H1 (cell line): Measurements from ENCODE around the gene STK11IP. TPM values are rescaled to one million over a fixed set of nuclear protein-coding genes. Genes with fewer than 3 reads are reported as not detected.

Source experiments
- CTCF ChIA-PET: fragments of 300-600 bp; sonication (Branson Sonifier 250); formaldehyde crosslinking; loops from one replicate; lab custom pipeline; 2021; ENCODE audit not compliant: partially characterized antibody; lab: Charles Lee
- POLR2A ChIA-PET: fragments of 300-600 bp; sonication (Branson Sonifier 250); formaldehyde crosslinking; loops from one replicate; lab custom pipeline; 2021; ENCODE audit warnings: inconsistent platforms; ENCODE audit not compliant: partially characterized antibody; lab: Charles Lee
- DNase-seq, 2 experiments: peaks; one replicate each; pipeline versions ENCODE4 v3.0.0 to v3.0.0-alpha.2; 2010 to 2022; ENCODE audit warnings: low spot score in 2 of 2, low read depth in 1 of 2, mixed read lengths in 1 of 2
- FAIRE-seq: peaks from 2 replicates; lab custom pipeline; 2011; peaks lifted over from hg19 to GRCh38; lab: Jason Lieb, UNC
- H2AFZ ChIP-seq: 2 replicates; pipeline ENCODE4 v1.8.1; 2012; ENCODE audit warnings: low read length, inconsistent platforms
- H2AK5ac ChIP-seq: 2 replicates; pipeline ENCODE4 v1.6.1; 2013; ENCODE audit warnings: low read depth, low read length
- H2BK120ac ChIP-seq: replicated peaks from 2 replicates; pipeline ENCODE3; 2013; ENCODE audit warnings: low read depth, low read length, inconsistent platforms
- H2BK12ac ChIP-seq: 2 replicates; pipeline ENCODE4 v1.6.1; 2013; ENCODE audit warnings: low read depth, low read length
- H2BK15ac ChIP-seq: 2 replicates; pipeline ENCODE4 v1.6.1; 2013; ENCODE audit warnings: low read length
- H2BK20ac ChIP-seq: 2 replicates; pipeline ENCODE4 v1.6.1; 2013; ENCODE audit warnings: low read length
- H2BK5ac ChIP-seq: 2 replicates; pipeline ENCODE4 v1.6.1; 2013; ENCODE audit warnings: low read depth, low read length
- H3K14ac ChIP-seq: 2 replicates; pipeline ENCODE4 v1.6.1; 2013; ENCODE audit warnings: inconsistent platforms; ENCODE audit not compliant: insufficient read length
- H3K18ac ChIP-seq: 2 replicates; pipeline ENCODE4 v1.6.1; 2013; ENCODE audit warnings: low read length; ENCODE audit errors: extremely low read depth
- H3K23ac ChIP-seq: 2 replicates; pipeline ENCODE4 v1.6.1; 2013; ENCODE audit warnings: inconsistent platforms; ENCODE audit not compliant: insufficient read length
- H3K23me2 ChIP-seq: 2 replicates; pipeline ENCODE4 v1.6.1; 2013; ENCODE audit warnings: low read depth, low read length
- H3K27ac ChIP-seq: 2 replicates; pipeline ENCODE4 v1.6.1; 2011; ENCODE audit warnings: low read depth, low read length, inconsistent platforms
- H3K27me3 ChIP-seq, 4 experiments: replicated peaks in 1 of 4; 1 replicate in 1 of 4; 2 replicates in 3 of 4; pipeline versions ENCODE4 v1.6.1 to v1.8.1; 2011 to 2013; ENCODE audit warnings: low read length in 3 of 4, mild to moderate bottlenecking in 3 of 4, inconsistent platforms in 2 of 4, mixed read lengths in 2 of 4, moderate library complexity in 1 of 4; ENCODE audit not compliant: control insufficient read depth in 3 of 4, insufficient read depth in 3 of 4; ENCODE audit errors: extremely low read depth in 1 of 4
- H3K36me3 ChIP-seq, 4 experiments: 2 replicates each; pipeline versions ENCODE4 v1.6.1 to v1.8.1; 2011 to 2013; ENCODE audit warnings: mild to moderate bottlenecking in 4 of 4, low read length in 3 of 4, moderate library complexity in 2 of 4, control low read depth in 1 of 4, inconsistent platforms in 1 of 4; ENCODE audit not compliant: insufficient read depth in 4 of 4, control insufficient read depth in 2 of 4
- H3K4ac ChIP-seq: replicated peaks from 2 replicates; pipeline ENCODE3; 2013; ENCODE audit warnings: low read length, low read depth, mixed read lengths, inconsistent platforms; ENCODE audit not compliant: insufficient read length
- H3K4me1 ChIP-seq, 4 experiments: replicated peaks in 1 of 4; 1 replicate in 1 of 4; 2 replicates in 3 of 4; pipeline versions ENCODE4 v1.6.1 to v1.8.1; 2011 to 2013; ENCODE audit warnings: low read length in 3 of 4, inconsistent platforms in 2 of 4, mixed read lengths in 1 of 4; ENCODE audit not compliant: insufficient read depth in 4 of 4, control insufficient read depth in 3 of 4
- H3K4me2 ChIP-seq, 2 experiments: 2 replicates each; pipeline versions ENCODE4 v1.6.1 to v1.8.1; 2011 to 2013; ENCODE audit warnings: low read depth in 2 of 2, low read length in 2 of 2, control low read depth in 1 of 2, inconsistent platforms in 1 of 2, mild to moderate bottlenecking in 1 of 2; ENCODE audit not compliant: insufficient read depth in 1 of 2
- H3K4me3 ChIP-seq, 4 experiments: fragments of 200-600, 300-600 bp in 1 of 4; sonication (generic), shearing (Covaris generic), sonication (Bioruptor Twin) in 1 of 4; 2 replicates each; pipeline versions ENCODE4 v1.5.1 to v1.8.1; 2011 to 2016; ENCODE audit warnings: low read length in 4 of 4, low read depth in 3 of 4, control low read depth in 2 of 4, inconsistent platforms in 2 of 4, mild to moderate bottlenecking in 2 of 4, mixed read lengths in 1 of 4, moderate library complexity in 1 of 4; ENCODE audit not compliant: insufficient read depth in 2 of 4; ENCODE audit errors: extremely low read depth in 1 of 4
- H3K56ac ChIP-seq: replicated peaks from 2 replicates; pipeline ENCODE3; 2013; ENCODE audit warnings: low read depth, mild to moderate bottlenecking, mixed read lengths, low read length, inconsistent platforms; ENCODE audit not compliant: insufficient read length
- H3K79me1 ChIP-seq: 2 replicates; pipeline ENCODE4 v1.6.1; 2013; ENCODE audit warnings: low read depth, low read length, control low read depth
- H3K79me2 ChIP-seq, 2 experiments: 2 replicates each; pipeline versions ENCODE4 v1.6.1 to v1.8.1; 2012 to 2013; ENCODE audit warnings: low read length in 2 of 2, mild to moderate bottlenecking in 2 of 2, inconsistent platforms in 1 of 2; ENCODE audit not compliant: insufficient read depth in 2 of 2, control insufficient read depth in 1 of 2
- H3K9ac ChIP-seq, 4 experiments: replicated peaks in 1 of 4; 1 replicate in 1 of 4; 2 replicates in 3 of 4; pipeline versions ENCODE4 v1.6.1 to v1.8.1; 2011 to 2013; ENCODE audit warnings: low read depth in 3 of 4, low read length in 3 of 4, control low read depth in 2 of 4, mild to moderate bottlenecking in 2 of 4, moderate library complexity in 2 of 4, inconsistent platforms in 1 of 4; ENCODE audit errors: extremely low read depth in 1 of 4
- H3K9me3 ChIP-seq, 2 experiments: 2 replicates each; pipeline versions ENCODE4 v1.6.1 to v1.8.1; 2012 to 2013; ENCODE audit warnings: mild to moderate bottlenecking in 2 of 2, moderate library complexity in 2 of 2, control low read depth in 1 of 2, inconsistent platforms in 1 of 2, low read depth in 1 of 2, low read length in 1 of 2, mixed read lengths in 1 of 2; ENCODE audit not compliant: insufficient read depth in 2 of 2
- H4K20me1 ChIP-seq, 2 experiments: replicated peaks in 1 of 2; 2 replicates each; pipeline versions ENCODE3 to v1.8.1; 2011 to 2013; ENCODE audit warnings: inconsistent platforms in 2 of 2, low read length in 2 of 2, mild to moderate bottlenecking in 1 of 2; ENCODE audit not compliant: insufficient read depth in 2 of 2, control insufficient read depth in 1 of 2
- H4K5ac ChIP-seq: 2 replicates; pipeline ENCODE4 v1.6.1; 2013; ENCODE audit warnings: low read length, low read depth, mixed read lengths, inconsistent platforms; ENCODE audit not compliant: insufficient read length
- H4K8ac ChIP-seq: 2 replicates; pipeline ENCODE4 v1.8.0; 2013; ENCODE audit warnings: mild to moderate bottlenecking, moderate library complexity, low read length, inconsistent platforms; ENCODE audit not compliant: insufficient read depth; ENCODE audit errors: extremely low read depth
- H4K91ac ChIP-seq: replicated peaks from 2 replicates; pipeline ENCODE3; 2013; ENCODE audit warnings: low read length, mixed read lengths, inconsistent platforms; ENCODE audit not compliant: insufficient read length
- ASH2L ChIP-seq: fragments of 200-600, 300-600 bp; sonication (generic); IDR thresholded peaks from one replicate; pipeline ENCODE4 v1.7.1; 2017; ENCODE audit warnings: low read length
- ATF3 ChIP-seq: IDR thresholded peaks from 2 replicates; pipeline ENCODE4 v1.6.1; 2011; ENCODE audit warnings: low read depth, mild to moderate bottlenecking, low read length; ENCODE audit not compliant: insufficient read depth
- CEBPB ChIP-seq: IDR thresholded peaks from 2 replicates; pipeline ENCODE4 v1.6.1; 2012; ENCODE audit warnings: low read depth, low read length
- EZH2 ChIP-seq: fragments of 200-600 bp; sonication (generic); IDR thresholded peaks from 2 replicates; pipeline ENCODE4 v1.7.1; 2012; ENCODE audit warnings: low read depth, mild to moderate bottlenecking, moderate library complexity, low read length, inconsistent platforms; ENCODE audit not compliant: severe bottlenecking
- JUND ChIP-seq: IDR thresholded peaks from 2 replicates; pipeline ENCODE4 v1.6.1; 2011; ENCODE audit warnings: mild to moderate bottlenecking, improper control_type of control experiment, low read length
- NANOG ChIP-seq: IDR thresholded peaks from 2 replicates; pipeline ENCODE4 v1.6.1; 2011; ENCODE audit warnings: low read length, low read depth, mild to moderate bottlenecking, inconsistent platforms; ENCODE audit not compliant: insufficient read depth, poor library complexity, severe bottlenecking
- NRF1 ChIP-seq: IDR thresholded peaks from 2 replicates; pipeline ENCODE4 v1.6.1; 2011; ENCODE audit warnings: mild to moderate bottlenecking, low read depth, low read length, improper control_type of control experiment
- SIN3A ChIP-seq, 2 experiments: IDR thresholded peaks in 1 of 2; conservative IDR thresholded peaks in 1 of 2; 2 replicates each; pipeline ENCODE4 v1.6.1; 2011 to 2012; ENCODE audit warnings: low read length in 2 of 2, improper control_type of control experiment in 1 of 2, low read depth in 1 of 2, mild to moderate bottlenecking in 1 of 2
- USF2 ChIP-seq: IDR thresholded peaks from 2 replicates; pipeline ENCODE4 v1.6.1; 2011; ENCODE audit warnings: low read length, improper control_type of control experiment
- WGBS, 2 experiments: shearing (Covaris generic) in 1 of 2; methylation state at CpG; one replicate each; pipeline versions ENCODE4 v1.1.6 to v1.1.7; 2013 to 2015; ENCODE audit warnings: low lambda C conversion rate in 2 of 2, mixed read lengths in 2 of 2, inconsistent platforms in 1 of 2, low coverage in 1 of 2, missing lambda C conversion rate in 1 of 2; ENCODE audit not compliant: insufficient replicate concordance in 2 of 2, insufficient coverage in 1 of 2, insufficient read length in 1 of 2; ENCODE audit errors: extremely low coverage in 1 of 2, missing lambda C conversion rate in 1 of 2; 5-methylcytosine and 5-hydroxymethylcytosine counted together
- polyA plus RNA-seq, 7 experiments: library from polyadenylated mRNA; depleted of rRNA in 3 of 7; stranded (reverse) in 5 of 7; unstranded in 2 of 7; fragments of >200 nt in 5 of 7; fragments of 200-250 nt in 2 of 7; gene quantifications; 1 replicate in 5 of 7; 2 replicates in 1 of 7; 4 replicates in 1 of 7; pipeline versions ENCODE4 v1.2.1 to v1.2.3, GENCODE V29; 2011 to 2013; ENCODE audit warnings: missing spikeins in 2 of 7, mixed read lengths in 2 of 7
- total RNA-seq: library from RNA; stranded (reverse); fragmentation: NEBNext Ultra II Directional; extraction: Animal tissue kit (Norgen Biotek cat#: 25700); gene quantifications from 2 replicates; pipeline ENCODE4 v1.2.1, GENCODE V29; 2021

STK11IP gene
- total and polyA plus RNA-seq, 2 of the 8 experiments (the other 6 are each of a cell fraction or from before 2014, with no cell fraction given): 18.5 to 29.6 TPM

DNA sequence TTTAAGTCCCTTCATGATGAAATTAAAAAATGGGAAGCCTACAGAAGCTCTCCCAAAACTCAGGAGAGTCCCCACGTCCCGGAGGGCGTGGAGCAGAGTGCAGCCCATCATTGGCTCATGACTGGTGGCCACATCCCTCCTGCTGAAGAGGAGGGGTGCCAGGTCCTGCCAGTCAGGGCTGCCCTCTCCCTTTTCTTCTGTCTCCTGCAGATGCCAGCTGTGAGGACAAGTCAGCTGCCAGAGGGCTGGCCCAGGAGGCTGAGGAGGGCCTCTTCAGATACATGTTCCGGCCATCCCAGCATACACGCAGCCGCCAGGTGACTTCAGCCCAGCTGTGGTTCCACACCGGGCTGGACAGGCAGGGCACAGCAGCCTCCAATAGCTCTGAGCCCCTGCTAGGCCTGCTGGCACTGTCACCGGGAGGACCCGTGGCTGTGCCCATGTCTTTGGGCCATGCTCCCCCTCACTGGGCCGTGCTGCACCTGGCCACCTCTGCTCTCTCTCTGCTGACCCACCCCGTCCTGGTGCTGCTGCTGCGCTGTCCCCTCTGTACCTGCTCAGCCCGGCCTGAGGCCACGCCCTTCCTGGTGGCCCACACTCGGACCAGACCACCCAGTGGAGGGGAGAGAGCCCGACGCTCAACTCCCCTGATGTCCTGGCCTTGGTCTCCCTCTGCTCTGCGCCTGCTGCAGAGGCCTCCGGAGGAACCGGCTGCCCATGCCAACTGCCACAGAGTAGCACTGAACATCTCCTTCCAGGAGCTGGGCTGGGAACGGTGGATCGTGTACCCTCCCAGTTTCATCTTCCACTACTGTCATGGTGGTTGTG is 23.0 kb upstream of the STK11IP start:
- ChIA-PET CTCF (interaction anchor here (0.6 to 4.3 kb wide), 7 partner anchors 10 to 81 kb away, joined by 3 to 64 read pairs (median 6); partner anchors contain the start of gene STK11IP), POLR2A (interaction anchor here (1.2 to 18.6 kb wide), 4 partner anchors 16 to 33 kb away, joined by 3 to 293 read pairs (median 22); partner anchors contain the start of gene STK11IP)
- FAIRE-seq (no peak), DNase-seq (no peak)
- H4K8ac ChIP-seq: no peak overlapping the region; the same call in 1 of the 2 replicates
- peaks cover 10% of the 10 kb centered on the region; the same call in 1 of the 2 replicates for H3K23me2 ChIP-seq
- no peak overlapping the region for H3K9ac ChIP-seq
- H4K5ac ChIP-seq: no peak overlapping the region
- H4K20me1 ChIP-seq: no peaks in the 10 kb centered on the region
- peaks cover 0 to 2% of the 10 kb centered on the region in 2 experiments; a peak in 2 of 4 replicates for H3K79me2 ChIP-seq
- H3K27ac ChIP-seq: no peak overlapping the region
- no peak overlapping the region for H3K4me2 ChIP-seq
- H3K27me3 ChIP-seq: peaks cover 0 to 2% (median 0%) of the 10 kb centered on the region in 4 experiments; a peak in 2 of 7 replicates
- no peak overlapping the region for H3K23ac ChIP-seq
- no peaks in the 10 kb centered on the region for H3K9me3 ChIP-seq
- H2BK15ac ChIP-seq: peak overlapping the region; percentile 19
- H3K18ac ChIP-seq: no peak overlapping the region; the same call in none of the 2 replicates
- no peak overlapping the region for H2BK120ac ChIP-seq
- H3K56ac ChIP-seq: no peak overlapping the region
- H3K79me1 ChIP-seq: no peaks in the 10 kb centered on the region
- peak overlapping the region; percentile 92; the same call in 1 of the 2 replicates for H2BK12ac ChIP-seq
- H3K14ac ChIP-seq: no peak overlapping the region
- H3K4ac ChIP-seq: no peak overlapping the region
- H2BK5ac ChIP-seq: no peak overlapping the region
- H3K4me1 ChIP-seq: peaks cover 7 to 33% (median 25%) of the 10 kb centered on the region in 4 experiments
- H2AK5ac ChIP-seq: peak overlapping the region; percentile 78; the same call in 1 of the 2 replicates
- no peak overlapping the region for H2AFZ ChIP-seq
- H3K4me3 ChIP-seq: no peak overlapping the region
- WGBS, 2 experiments: 90% methylated on average over 21 of the region's 22 CpGs; no CpG with 5 or more reads in 1 of the 2 experiments
- peak overlapping the region; percentile 66; the same call in 1 of the 2 replicates for H2BK20ac ChIP-seq
- peak overlapping the region; percentile 17 for H4K91ac ChIP-seq
- H3K36me3 ChIP-seq: peaks cover 0 to 2% (median 0%) of the 10 kb centered on the region in 4 experiments; a peak in 1 of 8 replicates
- TF ChIP-seq USF2 (no peak), SIN3A (conservative IDR thresholded peaks at IDR 0.05 in 1 of 2, IDR thresholded peaks at IDR 0.05 in 1 of 2; ENCODE audit: low read depth in 1 of 2, low read length in 2 of 2) (no peak), ASH2L (no peak), EZH2 (no peak), NANOG (no peak), JUND (no peak), ATF3 (no peak), CEBPB (no peak), NRF1 (no peak)
